GM12872 (cell line): Measurements from ENCODE around the gene STRC.
"Not testable (repeated sequence)": the region's sequence is repeated elsewhere in the genome, so short reads cannot be mapped to it uniquely, and the experiment has no call there.

ENCODE experiments used
- CTCF ChIP-seq: IDR thresholded peaks from 3 replicates; pipeline ENCODE4 v1.5.1; 2011; ENCODE audit warnings: low read depth, mild to moderate bottlenecking, low read length, moderate library complexity; ENCODE audit not compliant: insufficient read depth

Gene STRC

GRCh38 chr15:43618700-43619099, at the start of gene STRC:
STRC (minus strand) TSS chr15:43618800; CDS start chr15:43618722, 78 bp downstream.
- not testable (repeated sequence) for TF ChIP-seq CTCF

- TF ChIP-seq CTCF, result no peak
Measured at GRCh38 chr15:43648649-43649429, 30.2 kb upstream of the STRC start, which contains the start of gene CATSPER2. CATSPER2 (minus strand) TSS chr15:43648844; CDS start chr15:43648061, 783 bp downstream.

- no peak for TF ChIP-seq CTCF
Measured at GRCh38 chr15:43625106-43625505, 6.5 kb upstream of the STRC start.

- TF ChIP-seq CTCF, result not testable (repeated sequence)
Measured at GRCh38 chr15:43593328-43594190, 25.0 kb downstream of the STRC start, which contains the start of gene CKMT1B. CKMT1B (plus strand) TSS chr15:43594027; CDS start chr15:43594219, 192 bp downstream.

- TF ChIP-seq CTCF, result not testable (repeated sequence)
Measured at GRCh38 chr15:43589778-43590466, 28.7 kb downstream of the STRC start, which contains the start of gene PPIP5K1. PPIP5K1 (minus strand) TSS chr15:43590208; CDS start chr15:43584504, 5,704 bp downstream.

- no peak for TF ChIP-seq CTCF
Measured at GRCh38 chr15:43552986-43553385, 65.6 kb downstream of the STRC start.

GRCh38 chr15:43552256-43552655, 66.3 kb downstream of the STRC start:
- TF ChIP-seq CTCF, result no peak
